Bronchial epithelial cell (primary cell): ENCODE data around the gene EML3. TPM values are rescaled to one million over a fixed set of nuclear protein-coding genes. Genes with fewer than 3 reads are reported as not detected.
"Not testable (repeated sequence)": the region's sequence is repeated elsewhere in the genome, so short reads cannot be mapped to it uniquely, and the experiment has no call there.

Experiments
- DNase-seq: peaks from one replicate; pipeline ENCODE4 v3.0.0-alpha.2; 2010; ENCODE audit warnings: low read depth
- FAIRE-seq: peaks from 2 replicates; lab custom pipeline; 2011; peaks lifted over from hg19 to GRCh38; lab: Jason Lieb, UNC
- H3K27me3 ChIP-seq: 2 replicates; pipeline ENCODE4 v1.5.1; 2011; ENCODE audit warnings: low read length; ENCODE audit not compliant: control insufficient read depth, insufficient read depth
- H3K36me3 ChIP-seq: 2 replicates; pipeline ENCODE4 v1.5.1; 2011; ENCODE audit warnings: low read length; ENCODE audit not compliant: control insufficient read depth, insufficient read depth
- H3K4me3 ChIP-seq: 2 replicates; pipeline ENCODE4 v1.5.1; 2011; ENCODE audit warnings: mild to moderate bottlenecking, low read depth, low read length, control low read depth
- total RNA-seq: library from RNA; depleted of rRNA; stranded (reverse); fragments of >200 nt; gene quantifications from 2 replicates; pipeline ENCODE4 v1.2.1, GENCODE V29; 2014
- TF ChIP-seq, protein P1 (sequence below): IDR thresholded peaks from 2 replicates; pipeline ENCODE4 v1.5.1; 2011; ENCODE audit warnings: mild to moderate bottlenecking, moderate library complexity, low read length, control low read depth, inconsistent platforms; ENCODE audit not compliant: insufficient read depth, severe bottlenecking

EML3 gene
- total RNA-seq, 1 donor from 2014 or later, result 10.0 TPM

DNA sequence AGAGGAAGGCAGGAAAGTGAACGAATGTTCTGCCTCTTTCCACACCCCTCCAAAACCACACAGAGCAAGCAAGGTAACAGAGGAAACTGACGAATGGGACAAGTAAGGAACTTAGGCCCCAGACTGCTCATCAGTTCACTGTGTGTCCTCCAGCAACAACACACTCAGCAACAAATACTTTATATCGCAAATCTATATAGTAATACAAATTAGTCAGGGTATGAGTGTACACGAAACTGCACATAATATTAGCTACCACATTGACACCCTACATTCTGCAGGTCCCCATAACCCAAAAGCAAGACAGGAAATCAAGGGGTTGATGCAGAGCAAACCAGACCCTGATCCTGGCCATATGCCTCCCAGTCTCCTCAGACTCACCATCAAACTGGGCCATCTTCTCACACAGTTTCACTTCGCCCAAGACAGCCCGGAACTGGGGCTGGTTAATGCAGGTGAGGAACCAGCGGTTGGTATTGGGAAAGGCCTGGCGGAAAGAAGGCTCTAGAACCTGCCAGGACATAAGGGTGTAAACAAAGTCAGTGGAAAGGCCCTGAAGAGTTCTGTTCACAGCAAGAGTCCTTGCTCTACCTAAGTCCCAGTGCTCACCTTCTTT, 45.4 kb downstream of the EML3 start:
- DNase-seq (no peak), FAIRE-seq (no peak)
- TF ChIP-seq, protein P1, sequence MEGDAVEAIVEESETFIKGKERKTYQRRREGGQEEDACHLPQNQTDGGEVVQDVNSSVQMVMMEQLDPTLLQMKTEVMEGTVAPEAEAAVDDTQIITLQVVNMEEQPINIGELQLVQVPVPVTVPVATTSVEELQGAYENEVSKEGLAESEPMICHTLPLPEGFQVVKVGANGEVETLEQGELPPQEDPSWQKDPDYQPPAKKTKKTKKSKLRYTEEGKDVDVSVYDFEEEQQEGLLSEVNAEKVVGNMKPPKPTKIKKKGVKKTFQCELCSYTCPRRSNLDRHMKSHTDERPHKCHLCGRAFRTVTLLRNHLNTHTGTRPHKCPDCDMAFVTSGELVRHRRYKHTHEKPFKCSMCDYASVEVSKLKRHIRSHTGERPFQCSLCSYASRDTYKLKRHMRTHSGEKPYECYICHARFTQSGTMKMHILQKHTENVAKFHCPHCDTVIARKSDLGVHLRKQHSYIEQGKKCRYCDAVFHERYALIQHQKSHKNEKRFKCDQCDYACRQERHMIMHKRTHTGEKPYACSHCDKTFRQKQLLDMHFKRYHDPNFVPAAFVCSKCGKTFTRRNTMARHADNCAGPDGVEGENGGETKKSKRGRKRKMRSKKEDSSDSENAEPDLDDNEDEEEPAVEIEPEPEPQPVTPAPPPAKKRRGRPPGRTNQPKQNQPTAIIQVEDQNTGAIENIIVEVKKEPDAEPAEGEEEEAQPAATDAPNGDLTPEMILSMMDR, result no peak
- Histone ChIP-seq H3K4me3 (no peak overlapping the region), H3K36me3 (peaks cover 38% of the 10 kb centered on the region), H3K27me3 (no peaks in the 10 kb centered on the region)

DNA sequence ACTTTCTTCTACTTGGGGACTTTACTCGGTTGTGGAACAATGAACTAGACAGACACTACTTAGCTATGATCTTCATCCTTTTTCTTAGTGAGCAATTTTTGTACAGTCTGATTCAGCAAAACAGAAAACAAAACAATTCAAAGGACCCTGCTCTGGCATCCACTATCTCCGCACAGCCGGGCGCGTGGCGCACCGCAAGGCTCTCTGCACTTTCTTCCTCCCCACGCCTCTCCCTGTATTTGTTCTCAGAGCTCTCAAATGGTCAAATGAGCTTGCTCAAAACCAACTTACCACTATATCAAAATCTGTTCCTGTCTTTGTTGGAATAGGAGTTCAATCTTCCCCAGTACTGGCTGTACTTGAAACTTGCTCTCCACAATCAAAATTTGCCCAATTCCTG, 46.3 kb downstream of the EML3 start:
- no peak overlapping the region for H3K4me3 ChIP-seq
- no peaks in the 10 kb centered on the region for H3K27me3 ChIP-seq
- peaks cover 31% of the 10 kb centered on the region for H3K36me3 ChIP-seq
- FAIRE-seq (no peak), DNase-seq (no peak)
- TF ChIP-seq, protein P1, result no peak

DNA sequence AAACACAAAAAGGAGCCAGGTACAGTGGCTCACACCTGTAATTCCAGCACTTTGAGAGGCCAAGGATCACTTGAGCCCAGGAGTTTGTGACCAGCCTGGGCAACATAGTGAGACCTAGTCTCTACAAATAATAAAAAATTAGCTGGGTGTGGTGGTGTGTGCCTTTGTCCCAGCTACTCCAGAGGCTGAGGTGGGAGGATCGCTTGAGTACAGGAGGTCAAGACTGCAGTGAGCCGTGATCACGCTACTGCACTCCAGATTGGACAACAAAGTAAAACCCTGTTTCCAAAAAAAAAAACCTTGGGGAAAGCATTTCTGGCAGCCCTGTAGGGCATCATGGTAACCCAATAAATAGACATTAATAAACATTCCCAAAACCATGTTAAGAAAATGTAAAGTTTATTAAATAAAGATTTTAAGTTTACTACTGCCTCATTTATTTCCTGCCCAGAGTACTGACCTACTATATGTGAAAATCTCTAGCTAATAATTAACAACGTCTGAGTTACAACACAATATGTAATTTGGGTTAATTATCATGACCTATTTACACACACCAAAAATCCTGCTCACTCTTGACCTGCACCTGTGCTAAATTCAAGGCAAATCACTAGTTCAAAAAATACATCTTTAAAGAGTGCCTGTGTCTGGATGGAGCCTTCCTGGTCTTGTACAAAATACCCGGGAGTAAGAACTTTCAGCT, 47.3 kb downstream of the EML3 start:
- FAIRE-seq, result no peak
- TF ChIP-seq, protein P1, result no peak
- no peak for DNase-seq
- Histone ChIP-seq H3K36me3 (peaks cover 23% of the 10 kb centered on the region), H3K4me3 (no peak overlapping the region), H3K27me3 (no peaks in the 10 kb centered on the region)

DNA sequence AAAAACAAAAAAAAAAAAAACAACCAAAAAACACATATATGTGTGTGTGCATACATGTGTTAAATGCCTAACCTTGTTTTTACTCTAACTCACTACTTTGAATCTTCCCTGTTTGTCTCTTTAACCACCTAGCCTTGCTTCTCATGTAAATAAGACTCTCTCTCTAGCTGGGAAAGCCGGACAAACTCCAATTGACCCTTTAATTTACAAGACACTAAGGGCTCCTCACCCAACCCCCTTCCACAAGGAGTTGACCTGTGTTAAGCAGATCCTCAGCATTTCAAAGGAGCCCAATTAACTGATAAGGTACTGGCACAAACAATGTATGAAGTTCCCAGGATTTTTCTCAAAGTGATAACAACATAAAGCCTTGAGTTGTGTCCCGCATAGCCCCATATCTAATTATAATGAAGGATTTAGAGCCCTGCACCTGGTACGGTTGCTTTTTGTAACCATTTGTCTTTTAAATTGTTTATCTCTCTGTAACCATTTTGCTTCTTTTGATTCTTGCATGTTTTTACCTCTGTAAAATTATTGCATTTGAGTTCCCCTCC, 50.8 kb downstream of the EML3 start:
- FAIRE-seq, DNase-seq, H3K4me3 ChIP-seq, H3K27me3 ChIP-seq: not testable (repeated sequence)
- H3K36me3 ChIP-seq, result peaks cover 15% of the 10 kb centered on the region

DNA sequence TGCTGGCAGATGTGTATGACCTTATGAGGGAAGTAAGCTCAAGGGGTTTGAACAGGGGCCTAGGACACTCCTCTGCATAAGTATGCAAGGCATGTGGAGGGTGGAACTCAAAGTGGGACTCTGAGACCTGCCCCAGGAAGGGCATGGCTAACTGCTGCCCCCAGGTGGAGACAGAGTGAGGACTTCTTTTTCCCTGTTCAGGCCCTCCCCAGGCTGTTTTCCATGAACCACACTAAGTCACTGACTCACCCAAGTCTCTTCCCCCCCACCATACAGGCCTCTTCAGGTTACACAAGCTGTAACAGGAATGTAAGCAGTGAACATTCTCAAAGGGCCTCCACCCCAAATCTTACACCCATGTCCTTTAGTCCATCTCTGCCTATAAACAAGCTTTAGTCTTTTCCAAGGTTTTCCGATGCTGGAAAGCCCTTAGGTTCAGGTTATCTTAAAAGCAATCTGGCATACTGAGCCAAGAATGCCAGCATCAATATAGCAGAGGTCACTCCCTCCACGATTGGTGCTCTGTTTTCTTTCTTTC, 51.9 kb downstream of the EML3 start:
- no peaks in the 10 kb centered on the region for H3K27me3 ChIP-seq
- H3K36me3 ChIP-seq, result peaks cover 10% of the 10 kb centered on the region
- DNase-seq (peak; percentile 98), FAIRE-seq (no peak)
- TF ChIP-seq, protein P1, result peak; percentile 95
- H3K4me3 ChIP-seq, result no peak overlapping the region

DNA sequence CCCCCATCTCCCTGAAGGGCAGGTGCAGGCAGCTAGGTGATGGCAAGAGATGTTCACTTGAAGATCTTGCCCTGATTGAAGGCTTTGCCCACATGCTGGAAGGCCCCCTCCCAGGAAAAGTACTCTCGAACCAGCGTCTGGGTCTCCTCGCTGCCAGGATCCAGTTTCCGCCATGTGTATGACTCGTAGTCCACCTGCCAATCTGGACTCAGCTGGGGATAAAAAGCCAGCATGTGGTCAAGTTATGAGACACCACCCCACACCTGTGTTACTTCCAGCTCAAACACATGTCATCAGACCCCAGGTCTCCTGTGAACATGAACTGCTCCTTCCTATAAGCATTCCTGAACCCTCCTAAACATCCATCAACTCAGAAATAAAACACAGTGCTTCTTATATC, 52.9 kb downstream of the EML3 start:
- not testable (repeated sequence) for FAIRE-seq, H3K36me3 ChIP-seq, H3K4me3 ChIP-seq, H3K27me3 ChIP-seq
- peak; percentile 32 for DNase-seq
